AG04450 (cell line): ENCODE results near the gene LRRC32. TPM values are rescaled to one million over a fixed set of nuclear protein-coding genes. Genes with fewer than 3 reads are reported as not detected.
"Not testable (repeated sequence)": the region's sequence is repeated elsewhere in the genome, so short reads cannot be mapped to it uniquely, and the experiment has no call there.

Source experiments
- CTCF ChIA-PET: fragments of 300-600, 350-600 bp; formaldehyde crosslinking; extraction: SDS; loops from one replicate; lab custom pipeline; 2022; ENCODE audit warnings: antibody characterized with exemption, inconsistent platforms; lab: Charles Lee
- POLR2A ChIA-PET: fragments of 350-600 bp; formaldehyde crosslinking; extraction: SDS; loops from one replicate; lab custom pipeline; 2021; ENCODE audit warnings: antibody characterized with exemption, inconsistent platforms; lab: Yijun Ruan, JAX
- DNase-seq: peaks from one replicate; pipeline ENCODE4 v3.0.0-alpha.2; 2011; ENCODE audit warnings: low read depth, low spot score
- H3K27ac ChIP-seq: one replicate; pipeline ENCODE4 v1.5.1; 2012; ENCODE audit warnings: low read depth, low read length, control low read depth
- H3K27me3 ChIP-seq: one replicate; pipeline ENCODE4 v1.6.0; 2012; ENCODE audit warnings: low read length; ENCODE audit not compliant: control insufficient read depth, insufficient read depth
- H3K4me3 ChIP-seq: 2 replicates; pipeline ENCODE4 v1.5.1; 2011; ENCODE audit warnings: mild to moderate bottlenecking, low read depth, low read length, control low read depth
- H3K9me3 ChIP-seq: 2 replicates; pipeline ENCODE4 v1.5.1; 2012; ENCODE audit warnings: low read length; ENCODE audit not compliant: control insufficient read depth, insufficient read depth
- polyA plus RNA-seq: library from polyadenylated mRNA; depleted of rRNA; stranded (reverse); fragments of >200 nt; gene quantifications from 2 replicates; pipeline ENCODE4 v1.2.3, GENCODE V29; 2011
- TF ChIP-seq, protein P1 (sequence below): IDR thresholded peaks from 2 replicates; pipeline ENCODE4 v1.5.1; 2011; ENCODE audit warnings: low read depth, low read length, control low read depth, inconsistent platforms

Gene LRRC32
- polyA plus RNA-seq, 1 experiment, result 10.9 TPM

DNA sequence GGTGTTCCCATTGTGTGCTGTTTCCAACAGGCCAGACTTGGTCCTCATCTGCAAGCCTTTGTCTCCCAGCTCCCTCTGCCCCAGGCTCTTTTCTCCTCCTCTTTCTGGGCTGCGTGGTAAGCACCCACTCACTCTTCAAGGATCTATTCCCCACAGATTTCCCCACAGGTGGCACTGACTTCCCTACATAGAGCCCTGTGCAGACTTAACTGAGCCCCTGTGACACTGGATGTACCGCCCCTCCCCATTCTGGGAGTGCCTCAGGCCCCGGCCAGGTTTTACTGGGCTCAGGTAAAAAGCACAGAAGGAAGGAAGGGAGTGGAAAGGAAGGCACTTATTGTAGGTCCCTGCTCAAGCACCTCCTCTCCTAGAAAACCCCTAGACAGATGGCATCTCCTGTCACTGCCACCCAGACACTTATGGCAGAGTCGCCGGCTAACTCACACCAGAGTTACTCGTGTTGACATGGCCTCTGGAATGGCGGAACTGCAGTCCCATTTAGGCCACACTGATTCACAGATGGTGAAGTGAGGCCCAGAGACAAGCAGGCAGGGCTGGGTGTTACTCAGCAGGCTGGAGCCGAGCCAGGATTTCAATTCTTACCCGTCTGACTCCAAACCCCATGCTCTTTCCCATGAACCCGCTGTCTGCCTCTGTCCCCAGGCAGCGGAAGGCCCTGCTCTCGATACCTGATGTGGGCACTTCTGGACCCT is 47.2 kb downstream of the LRRC32 start:
- no peaks in the 10 kb centered on the region for H3K27me3 ChIP-seq
- no peak for DNase-seq
- no peak overlapping the region for H3K4me3 ChIP-seq
- peaks cover 20% of the 10 kb centered on the region for H3K9me3 ChIP-seq
- TF ChIP-seq, protein P1, sequence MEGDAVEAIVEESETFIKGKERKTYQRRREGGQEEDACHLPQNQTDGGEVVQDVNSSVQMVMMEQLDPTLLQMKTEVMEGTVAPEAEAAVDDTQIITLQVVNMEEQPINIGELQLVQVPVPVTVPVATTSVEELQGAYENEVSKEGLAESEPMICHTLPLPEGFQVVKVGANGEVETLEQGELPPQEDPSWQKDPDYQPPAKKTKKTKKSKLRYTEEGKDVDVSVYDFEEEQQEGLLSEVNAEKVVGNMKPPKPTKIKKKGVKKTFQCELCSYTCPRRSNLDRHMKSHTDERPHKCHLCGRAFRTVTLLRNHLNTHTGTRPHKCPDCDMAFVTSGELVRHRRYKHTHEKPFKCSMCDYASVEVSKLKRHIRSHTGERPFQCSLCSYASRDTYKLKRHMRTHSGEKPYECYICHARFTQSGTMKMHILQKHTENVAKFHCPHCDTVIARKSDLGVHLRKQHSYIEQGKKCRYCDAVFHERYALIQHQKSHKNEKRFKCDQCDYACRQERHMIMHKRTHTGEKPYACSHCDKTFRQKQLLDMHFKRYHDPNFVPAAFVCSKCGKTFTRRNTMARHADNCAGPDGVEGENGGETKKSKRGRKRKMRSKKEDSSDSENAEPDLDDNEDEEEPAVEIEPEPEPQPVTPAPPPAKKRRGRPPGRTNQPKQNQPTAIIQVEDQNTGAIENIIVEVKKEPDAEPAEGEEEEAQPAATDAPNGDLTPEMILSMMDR, result no peak
- CTCF ChIA-PET, result no interaction called here
- POLR2A ChIA-PET, result no interaction called here
- H3K27ac ChIP-seq, result no peak overlapping the region

DNA sequence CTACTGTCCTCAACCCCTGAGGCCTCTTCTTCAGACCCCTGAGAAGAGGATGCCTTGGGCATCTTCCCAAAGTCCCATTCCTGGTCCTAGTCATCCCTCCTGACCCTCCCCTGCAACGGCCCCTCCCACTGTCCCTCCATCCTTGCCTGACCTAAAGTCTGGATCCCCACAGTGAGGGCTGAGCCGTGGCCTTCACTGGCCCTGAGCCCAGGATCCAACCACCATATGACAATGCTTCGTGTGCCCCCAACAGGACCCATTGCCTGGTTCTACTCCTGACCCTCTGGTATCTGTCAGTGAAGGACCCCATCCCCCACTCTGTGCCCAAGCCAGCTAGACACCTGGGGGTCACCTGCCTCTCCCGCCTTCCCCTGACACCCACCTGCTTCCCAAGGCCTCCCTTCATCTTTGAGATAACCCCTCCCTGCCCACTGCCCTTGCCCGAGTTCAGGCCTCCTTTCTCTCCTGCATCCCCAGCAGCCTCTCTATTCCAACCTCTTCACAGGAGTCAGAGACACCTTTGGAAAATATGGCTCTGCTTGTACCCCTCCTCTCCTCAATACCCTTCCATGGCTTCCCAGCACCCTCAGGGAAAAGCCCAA is 48.0 kb downstream of the LRRC32 start:
- TF ChIP-seq, protein P1, result no peak
- Histone ChIP-seq H3K27me3 (no peaks in the 10 kb centered on the region), H3K27ac (no peak overlapping the region), H3K4me3 (no peak overlapping the region), H3K9me3 (peaks cover 20% of the 10 kb centered on the region)
- CTCF ChIA-PET, result no interaction called here
- POLR2A ChIA-PET, result interaction anchor here (1.7 kb wide), 1 partner anchor 8 kb away, joined by 4 read pairs; no protein-coding TSS in a partner anchor
- no peak for DNase-seq

DNA sequence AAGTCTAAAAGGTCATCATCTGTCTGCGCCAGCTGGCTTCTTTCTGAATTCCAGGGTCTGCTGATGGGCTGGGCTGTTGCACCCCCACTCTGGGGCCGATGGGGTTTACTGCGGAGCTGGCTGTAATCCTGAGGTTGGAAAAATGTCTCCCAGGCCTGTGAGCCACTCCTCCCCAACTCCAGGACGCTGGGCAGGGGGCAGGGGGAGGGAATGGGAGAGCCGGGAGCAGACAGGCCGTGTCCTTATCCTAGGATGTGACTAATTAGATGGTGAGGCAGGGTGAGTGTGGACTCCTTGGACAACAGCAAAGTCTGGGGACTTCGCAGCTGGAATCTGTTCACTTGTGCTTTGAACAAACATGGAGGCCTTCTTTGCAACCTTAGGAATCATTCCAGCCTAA is 48.7 kb downstream of the LRRC32 start:
- CTCF ChIA-PET, result no interaction called here
- peaks cover 20% of the 10 kb centered on the region for H3K9me3 ChIP-seq
- no peaks in the 10 kb centered on the region for H3K27me3 ChIP-seq
- POLR2A ChIA-PET, result interaction anchor here (0.8 to 2.1 kb wide), 3 partner anchors 8 to 49 kb away, joined by 3 to 8 read pairs (median 4); partner anchors contain the start of gene LRRC32
- no peak for DNase-seq
- TF ChIP-seq, protein P1, result no peak
- no peak overlapping the region for H3K4me3 ChIP-seq
- H3K27ac ChIP-seq, result no peak overlapping the region

DNA sequence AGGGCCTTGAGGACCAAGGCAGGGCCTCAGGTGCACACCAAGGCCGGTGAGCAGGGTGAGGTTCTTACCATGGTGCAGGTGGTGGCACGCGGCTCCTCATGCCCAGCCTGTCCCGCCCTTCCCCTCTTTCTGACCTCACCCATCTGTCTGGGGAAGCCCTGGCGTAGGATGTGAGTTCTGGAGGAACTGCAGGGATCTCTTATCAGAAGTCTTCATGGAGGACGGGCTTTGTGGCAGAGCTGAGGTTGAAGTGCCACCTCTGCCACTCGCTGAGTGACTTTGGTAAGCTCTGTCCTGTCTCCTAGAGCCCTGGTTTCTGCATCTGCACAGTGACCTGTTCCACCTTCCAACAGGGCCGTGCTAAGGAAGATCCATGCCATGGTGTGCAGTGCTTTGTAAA is 49.1 kb downstream of the LRRC32 start:
- DNase-seq, result no peak
- Histone ChIP-seq H3K9me3 (peaks cover 19% of the 10 kb centered on the region), H3K4me3 (no peak overlapping the region), H3K27me3 (no peaks in the 10 kb centered on the region), H3K27ac (peak overlapping the region; percentile 11)
- CTCF ChIA-PET, result no interaction called here
- POLR2A ChIA-PET, result interaction anchor here (0.6 to 2.1 kb wide), 4 partner anchors 9 to 80 kb away, joined by 3 to 8 read pairs (median 4); partner anchors contain the start of gene LRRC32
- TF ChIP-seq, protein P1, result no peak

DNA sequence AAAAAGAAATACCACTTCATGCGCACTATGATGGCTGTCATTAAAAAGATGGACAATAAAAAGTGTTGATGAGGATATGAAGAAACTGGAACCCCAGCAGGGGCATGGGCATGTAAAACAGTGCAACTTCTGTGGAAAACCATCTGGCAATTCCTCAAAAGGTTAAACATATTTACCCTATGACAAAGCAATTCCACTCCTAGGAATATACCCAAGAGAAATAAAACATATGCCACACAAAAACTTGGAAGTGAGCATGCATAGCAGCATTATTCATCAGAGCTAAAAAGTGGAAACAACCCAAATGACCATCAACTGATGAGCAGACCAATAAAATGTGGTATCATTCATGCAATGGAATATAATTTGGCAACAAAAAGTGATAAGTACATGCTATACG is 50.1 kb downstream of the LRRC32 start:
- CTCF ChIA-PET, result no interaction called here
- H3K4me3 ChIP-seq, result no peak overlapping the region
- no peaks in the 10 kb centered on the region for H3K27me3 ChIP-seq
- no peak overlapping the region for H3K27ac ChIP-seq
- DNase-seq, result peak; percentile 45
- H3K9me3 ChIP-seq, result peaks cover 9% of the 10 kb centered on the region
- POLR2A ChIA-PET, result interaction anchor here (0.6 to 2.1 kb wide), 2 partner anchors 34 to 81 kb away, joined by 3 to 8 read pairs; no protein-coding TSS in a partner anchor
- TF ChIP-seq, protein P1, result no peak

DNA sequence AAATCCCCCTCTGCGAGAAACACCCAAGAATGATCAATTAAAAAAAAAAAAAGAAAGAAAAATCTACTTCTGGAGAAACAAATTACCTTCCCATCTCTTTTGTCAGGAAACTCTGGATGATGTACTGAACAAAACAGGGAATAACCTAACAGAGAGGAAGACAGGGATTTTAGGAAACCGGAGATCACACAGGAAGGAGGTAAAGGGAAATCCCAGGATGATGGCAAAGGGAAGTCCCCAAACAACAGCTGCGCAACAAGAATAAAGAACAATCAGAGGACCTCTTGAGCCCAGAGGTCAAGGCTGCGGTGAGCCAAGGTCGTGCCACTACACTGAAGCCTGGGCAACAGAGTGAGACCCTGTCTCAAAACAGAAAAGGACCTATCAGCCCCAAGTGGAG is 50.7 kb downstream of the LRRC32 start:
- H3K4me3 ChIP-seq, H3K27ac ChIP-seq, CTCF ChIA-PET, H3K9me3 ChIP-seq, POLR2A ChIA-PET, DNase-seq, H3K27me3 ChIP-seq: not testable (repeated sequence)
